NCI-H187 (cell line): ENCODE results near the gene ZNF175.
A peak's percentile ranks its signal among the peaks of the same experiment; 100 is the strongest.

Source experiments
- DNase-seq, 2 experiments: peaks; one replicate each; lab custom pipeline; 2025; lab: John Stamatoyannopoulos, UW

ZNF175 gene

GRCh38 chr19:51570962-51571575 is at the start of gene ZNF175:
TSS of gene ZNF175 (plus strand) at chr19:51571283. CDS start at chr19:51573330, 2,047 bp downstream.
- DNase-seq: peak; percentile 83 to 90

GRCh38 chr19:51521357-51521756 is 49.7 kb upstream of the ZNF175 start:
- no peak for DNase-seq

GRCh38 chr19:51521781-51522180 is 49.3 kb upstream of the ZNF175 start:
- DNase-seq: no peak

- no peak for DNase-seq
Measured at GRCh38 chr19:51524666-51525264, 46.3 kb upstream of the ZNF175 start.

- no peak for DNase-seq
Measured at GRCh38 chr19:51525651-51526050, 45.4 kb upstream of the ZNF175 start.

GRCh38 chr19:51529301-51529700 is 41.8 kb upstream of the ZNF175 start:
- no peak for DNase-seq

GRCh38 chr19:51530616-51531015 is 40.5 kb upstream of the ZNF175 start:
- no peak for DNase-seq

- no peak for DNase-seq
Measured at GRCh38 chr19:51531349-51532315, 39.5 kb upstream of the ZNF175 start, which contains the start of gene SIGLEC6. TSS of gene SIGLEC6 (minus strand) at chr19:51531670. CDS start at chr19:51531648, 22 bp downstream.

GRCh38 chr19:51535535-51535934 is 35.5 kb upstream of the ZNF175 start:
- DNase-seq: no peak

GRCh38 chr19:51539821-51540366 is 31.2 kb upstream of the ZNF175 start:
- no peak for DNase-seq

- DNase-seq: no peak
Measured at GRCh38 chr19:51541458-51542357, 29.4 kb upstream of the ZNF175 start.

- DNase-seq: no peak
Measured at GRCh38 chr19:51542699-51543098, 28.4 kb upstream of the ZNF175 start.

GRCh38 chr19:51544038-51544437 is 27.0 kb upstream of the ZNF175 start:
- no peak for DNase-seq

- no peak for DNase-seq
Measured at GRCh38 chr19:51546107-51546649, 24.9 kb upstream of the ZNF175 start.

- DNase-seq: no peak
Measured at GRCh38 chr19:51546650-51547396, 24.3 kb upstream of the ZNF175 start.

GRCh38 chr19:51547397-51548212 is 23.5 kb upstream of the ZNF175 start:
- DNase-seq: no peak

- no peak for DNase-seq
Measured at GRCh38 chr19:51548213-51548651, 22.9 kb upstream of the ZNF175 start.

- DNase-seq: no peak
Measured at GRCh38 chr19:51548891-51549305, 22.2 kb upstream of the ZNF175 start.
